Stimulated activated CD4-positive, alpha-beta T cell treated with anti-CD3 and anti-CD28 coated beads, Interleukin-15, amount 100 ng/mL, for 24 hours (primary cell): ENCODE results near the gene D2HGDH.
A peak's percentile ranks its signal among the peaks of the same experiment; 100 is the strongest.
"Not testable (repeated sequence)": the region's sequence is repeated elsewhere in the genome, so short reads cannot be mapped to it uniquely, and the experiment has no call there.

ENCODE experiments used
- DNase-seq: peaks from one replicate; pipeline ENCODE4 v3.0.0-alpha.2; 2020

Gene D2HGDH

GRCh38 chr2:241726459-241726858 is 8.0 kb upstream of the D2HGDH start:
- DNase-seq = no peak

- DNase-seq = no peak
Observed at GRCh38 chr2:241728000-241728399, 6.4 kb upstream of the D2HGDH start.

DNA sequence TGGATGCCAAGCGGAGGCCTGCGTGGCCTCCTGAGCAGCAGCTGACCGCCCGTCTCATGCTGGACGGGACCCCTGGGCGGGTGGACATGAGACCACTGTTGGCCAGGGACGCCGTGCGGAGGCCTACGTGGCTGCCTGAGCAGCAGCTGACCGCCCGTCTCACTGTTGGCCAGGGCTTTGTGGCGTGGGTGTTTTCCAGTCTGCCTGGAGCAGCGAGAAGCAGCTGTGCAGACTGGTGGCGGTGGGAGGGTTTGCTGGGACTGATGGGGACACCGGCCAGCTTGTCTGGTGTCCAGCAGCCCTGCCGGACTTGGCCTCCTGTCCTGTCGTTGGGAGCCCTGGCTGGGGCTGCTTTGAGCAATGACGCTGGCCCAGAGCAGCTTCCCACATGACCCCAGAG is 5.8 kb upstream of the D2HGDH start:
- no peak for DNase-seq

DNA sequence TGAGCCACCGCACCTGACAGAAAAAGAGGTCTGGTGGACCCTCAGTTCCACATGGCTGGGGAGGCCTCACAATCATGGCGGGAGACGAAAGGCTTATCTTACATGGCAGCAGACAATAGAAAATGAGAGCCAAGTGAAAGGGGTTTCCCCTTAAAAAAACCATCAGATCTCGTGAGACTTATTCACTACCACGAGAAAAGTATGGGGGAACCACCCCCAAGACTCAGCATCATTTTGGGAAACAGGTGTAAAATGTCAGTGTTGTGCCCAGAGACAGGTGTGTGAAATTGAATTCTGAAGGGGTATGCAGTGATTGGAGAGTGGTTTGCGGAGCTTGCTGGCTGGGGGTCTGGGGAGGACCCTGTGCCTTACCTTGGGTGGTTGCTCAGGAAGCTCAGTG is 4.6 kb upstream of the D2HGDH start:
- DNase-seq = no peak

- DNase-seq = peak; percentile 34
Observed at GRCh38 chr2:241730671-241731293, 3.6 kb upstream of the D2HGDH start.

- DNase-seq = peak; percentile 81
Observed at GRCh38 chr2:241732513-241733186, 1.8 kb upstream of the D2HGDH start.

- no peak for DNase-seq
Observed at GRCh38 chr2:241733391-241734207, 831 bp upstream of the D2HGDH start.

DNA sequence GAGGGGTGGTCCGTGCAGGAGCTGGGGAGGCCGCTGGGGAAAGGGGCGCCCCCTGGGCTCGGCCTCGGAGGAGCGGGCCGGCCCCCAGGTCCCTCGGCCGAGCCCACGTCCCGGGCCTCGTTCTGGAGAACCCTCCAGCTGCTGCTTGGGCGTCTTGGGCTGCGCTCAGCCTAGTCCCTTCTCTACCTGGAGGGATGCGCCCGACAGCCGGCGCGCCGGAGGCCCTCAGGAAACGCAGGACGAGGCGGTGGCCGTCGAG is 293 bp upstream of the D2HGDH start:
- DNase-seq = no peak

GRCh38 chr2:241736111-241736510 is 1.7 kb downstream of the D2HGDH start:
- DNase-seq = no peak

- no peak for DNase-seq
Observed at GRCh38 chr2:241738040-241738686, 3.7 kb downstream of the D2HGDH start.

GRCh38 chr2:241739177-241739576 is 4.7 kb downstream of the D2HGDH start:
- no peak for DNase-seq

GRCh38 chr2:241739651-241740050 is 5.2 kb downstream of the D2HGDH start:
- DNase-seq = peak; percentile 82

DNA sequence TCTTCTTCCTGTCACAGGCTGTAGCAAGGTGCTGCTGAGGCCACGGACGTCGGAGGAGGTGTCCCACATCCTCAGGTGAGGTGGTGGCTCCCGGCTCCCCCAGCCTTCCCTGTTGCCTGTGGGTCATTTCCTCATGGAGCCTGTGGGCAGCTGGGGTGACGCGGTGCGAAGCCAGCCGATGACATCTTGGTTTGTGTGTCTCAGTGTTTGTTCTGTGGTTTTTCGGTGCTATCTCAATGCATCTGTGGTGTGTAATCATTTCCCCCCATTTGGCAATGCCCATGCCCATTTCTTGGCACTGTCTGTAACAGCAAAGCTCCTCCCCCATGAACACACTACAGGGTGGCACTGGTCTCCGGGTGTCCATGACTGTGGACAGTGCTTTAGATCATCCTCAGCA is 6.6 kb downstream of the D2HGDH start:
- DNase-seq = peak; percentile 46

GRCh38 chr2:241742320-241742939 is 8.0 kb downstream of the D2HGDH start:
- DNase-seq = no peak

- DNase-seq = not testable (repeated sequence)
Observed at GRCh38 chr2:241743008-241743407, 8.6 kb downstream of the D2HGDH start.

DNA sequence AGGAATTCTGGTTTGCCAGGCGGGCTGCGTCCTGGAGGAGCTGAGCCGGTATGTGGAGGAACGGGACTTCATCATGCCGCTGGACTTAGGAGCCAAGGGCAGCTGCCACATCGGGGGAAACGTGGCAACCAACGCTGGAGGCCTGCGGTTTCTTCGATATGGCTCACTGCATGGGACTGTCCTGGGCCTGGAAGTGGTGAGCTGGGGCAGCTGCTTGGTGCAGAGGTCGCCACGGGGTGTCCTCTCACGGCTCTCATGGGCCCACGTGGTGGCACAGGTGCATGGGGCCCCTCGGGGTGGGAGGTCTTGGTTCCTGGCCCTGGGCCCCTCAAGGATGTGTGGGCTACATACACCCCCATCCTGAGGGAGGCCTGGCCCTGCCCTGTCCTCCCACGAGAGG is 9.2 kb downstream of the D2HGDH start:
- no peak for DNase-seq

GRCh38 chr2:241744028-241744754 is 9.8 kb downstream of the D2HGDH start:
- DNase-seq = no peak

- no peak for DNase-seq
Observed at GRCh38 chr2:241745276-241745675, 10.8 kb downstream of the D2HGDH start.

DNA sequence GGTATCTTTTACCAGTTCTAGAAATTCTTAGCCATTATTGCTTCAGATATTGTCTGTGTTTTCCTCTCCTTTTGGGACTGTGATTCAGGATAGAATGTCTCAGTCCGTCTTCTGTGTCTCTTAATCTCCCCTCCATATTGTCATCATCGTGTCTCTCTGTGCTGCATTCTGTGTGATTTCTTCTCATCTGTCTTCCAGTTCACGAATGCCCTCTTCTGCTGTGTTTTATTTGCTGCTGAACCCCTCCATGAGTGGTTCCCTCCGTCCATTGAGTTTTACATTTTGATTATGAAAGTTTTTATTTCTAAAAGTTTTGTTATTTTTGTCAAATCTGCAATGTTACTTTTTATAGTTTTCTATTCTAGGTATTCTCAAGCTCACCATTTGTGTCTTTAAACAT is 11.7 kb downstream of the D2HGDH start:
- no peak for DNase-seq

GRCh38 chr2:241748468-241749256 is 14.2 kb downstream of the D2HGDH start:
- DNase-seq = no peak

- no peak for DNase-seq
Observed at GRCh38 chr2:241750076-241750840, 15.8 kb downstream of the D2HGDH start.
